Neuron (in vitro differentiated cells): ENCODE data around the gene SLC39A1.

Experiments used
- H2AFZ ChIP-seq: one replicate; pipeline ENCODE4 v1.6.1; 2013; ENCODE audit warnings: low read depth, mild to moderate bottlenecking, inconsistent platforms, low read length, moderate library complexity
- H3K27me3 ChIP-seq: one replicate; pipeline ENCODE4 v1.6.1; 2013; ENCODE audit warnings: low read length; ENCODE audit not compliant: insufficient read depth
- H3K36me3 ChIP-seq: one replicate; pipeline ENCODE4 v1.6.1; 2013; ENCODE audit warnings: low read length; ENCODE audit not compliant: insufficient read depth
- H3K4me1 ChIP-seq: one replicate; pipeline ENCODE4 v1.6.1; 2013; ENCODE audit warnings: low read length; ENCODE audit not compliant: insufficient read depth
- H3K4me3 ChIP-seq: 2 replicates; pipeline ENCODE4 v1.5.1; 2013; ENCODE audit warnings: mild to moderate bottlenecking, low read length, moderate library complexity
- H3K9me3 ChIP-seq: one replicate; pipeline ENCODE4 v1.6.1; 2013; ENCODE audit warnings: low read length

Gene SLC39A1

GRCh38 chr1:153968408-153968807 lies 5.1 kb upstream of the SLC39A1 start:
- Histone ChIP-seq H3K36me3 (peaks cover 3% of the 10 kb centered on the region), H3K4me3 (peak overlapping the region; percentile 86), H2AFZ (no peak overlapping the region)

DNA sequence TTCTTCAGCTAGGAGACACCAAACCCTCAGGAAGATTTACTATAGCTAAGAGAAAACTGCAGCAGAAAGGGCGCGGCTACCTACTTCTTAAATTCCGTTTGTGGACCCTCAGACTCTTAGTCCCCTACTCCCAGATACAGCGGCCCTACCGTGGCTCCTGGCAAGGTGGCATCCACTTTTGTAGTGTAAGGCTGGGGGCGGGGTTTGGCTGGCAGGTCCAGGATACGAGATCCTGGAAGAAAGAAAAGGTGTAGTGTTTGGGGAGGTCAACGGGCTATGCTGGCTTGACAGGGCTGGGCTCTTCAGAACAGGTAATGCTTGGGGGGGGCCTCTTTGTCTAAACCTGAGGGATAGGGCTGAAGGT lies 4.6 kb upstream of the SLC39A1 start:
- H3K27me3 ChIP-seq, result no peaks in the 10 kb centered on the region
- H3K36me3 ChIP-seq, result no peaks in the 10 kb centered on the region
- H2AFZ ChIP-seq, result no peak overlapping the region
- H3K4me1 ChIP-seq, result peaks cover 25% of the 10 kb centered on the region
- peak overlapping the region; percentile 86 for H3K4me3 ChIP-seq
- H3K9me3 ChIP-seq, result no peaks in the 10 kb centered on the region

More at GRCh38 chr1:153968408-153968807, 5.1 kb upstream of the SLC39A1 start:
- no peaks in the 10 kb centered on the region for H3K27me3 ChIP-seq
- H3K4me1 ChIP-seq, result peaks cover 24% of the 10 kb centered on the region
- H3K9me3 ChIP-seq, result no peaks in the 10 kb centered on the region

GRCh38 chr1:153967107-153967999 lies 4.0 kb upstream of the SLC39A1 start, which contains the start of gene CREB3L4:
TSS of gene CREB3L4 (plus strand) at chr1:153967902. CDS start at chr1:153968526, 624 bp downstream.
- peak within 1 kb of the TSS; percentile 86 for H3K4me3 ChIP-seq
- no peaks in the 10 kb centered on the region for H3K27me3 ChIP-seq
- H3K9me3 ChIP-seq, result no peaks in the 10 kb centered on the region
- peaks cover 31% of the 10 kb centered on the region for H3K4me1 ChIP-seq
- H3K36me3 ChIP-seq, result no peaks in the 10 kb centered on the region
- H2AFZ ChIP-seq, result no peak within 1 kb of the TSS

- H2AFZ ChIP-seq, result no peak overlapping the region
- H3K4me1 ChIP-seq, result peaks cover 39% of the 10 kb centered on the region
- no peaks in the 10 kb centered on the region for H3K9me3 ChIP-seq
- no peaks in the 10 kb centered on the region for H3K27me3 ChIP-seq
- H3K36me3 ChIP-seq, result peaks cover 20% of the 10 kb centered on the region
- H3K4me3 ChIP-seq, result peak overlapping the region; percentile 66
These were observed 554 bp upstream of the SLC39A1 start for GRCh38 chr1:153963850-153964331.

- no peaks in the 10 kb centered on the region for H3K9me3 ChIP-seq
- H3K36me3 ChIP-seq, result peaks cover 20% of the 10 kb centered on the region
- peak overlapping the region; percentile 66 for H3K4me3 ChIP-seq
- no peaks in the 10 kb centered on the region for H3K27me3 ChIP-seq
- no peak overlapping the region for H2AFZ ChIP-seq
- peaks cover 34% of the 10 kb centered on the region for H3K4me1 ChIP-seq
These were observed 978 bp downstream of the SLC39A1 start for GRCh38 chr1:153962088-153963029.

DNA sequence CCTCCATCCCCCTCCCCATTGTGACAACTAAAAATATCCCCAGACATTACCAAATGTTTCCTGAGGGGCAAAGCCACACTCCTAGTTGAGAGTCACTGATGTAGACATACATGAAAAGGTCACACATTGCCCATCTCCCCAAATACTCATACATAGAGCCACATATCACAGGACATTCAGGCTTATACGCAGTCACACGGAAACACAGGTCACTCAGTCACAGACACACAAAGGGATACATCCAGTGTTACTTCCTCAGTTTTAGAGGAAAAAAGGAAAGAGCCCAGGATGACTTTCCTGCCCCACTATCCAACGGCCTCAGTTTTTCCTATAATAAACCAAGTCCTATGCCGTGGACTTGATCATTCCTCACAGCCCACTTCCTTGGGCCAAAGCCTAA lies 1.9 kb downstream of the SLC39A1 start:
- Histone ChIP-seq H3K9me3 (no peaks in the 10 kb centered on the region), H3K27me3 (no peaks in the 10 kb centered on the region), H2AFZ (no peak overlapping the region), H3K4me1 (peaks cover 39% of the 10 kb centered on the region), H3K36me3 (peaks cover 20% of the 10 kb centered on the region), H3K4me3 (peak overlapping the region; percentile 66)

DNA sequence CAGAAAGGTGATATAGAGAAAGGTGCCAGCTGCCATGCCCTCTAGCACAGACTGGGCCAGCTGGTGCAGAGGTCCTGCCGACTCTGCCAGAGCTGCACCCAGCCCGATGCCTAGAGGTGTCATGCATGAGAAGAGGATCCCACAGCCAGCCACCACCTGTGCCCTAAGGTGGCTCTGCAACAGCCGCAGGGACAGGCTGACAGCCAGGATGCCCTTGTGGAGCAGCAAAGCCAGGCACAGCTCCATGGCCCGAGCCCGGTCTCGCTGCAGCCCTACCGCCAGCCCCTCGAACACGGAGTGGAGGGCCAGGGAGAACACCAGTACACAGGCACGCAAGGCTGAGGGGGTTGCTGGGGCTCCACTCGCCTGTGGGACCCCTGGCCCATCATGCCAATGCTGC lies 3.1 kb downstream of the SLC39A1 start:
- H3K9me3 ChIP-seq, result no peaks in the 10 kb centered on the region
- no peak overlapping the region for H2AFZ ChIP-seq
- no peak overlapping the region for H3K4me3 ChIP-seq
- peaks cover 20% of the 10 kb centered on the region for H3K36me3 ChIP-seq
- no peaks in the 10 kb centered on the region for H3K27me3 ChIP-seq
- peaks cover 39% of the 10 kb centered on the region for H3K4me1 ChIP-seq

- Histone ChIP-seq H3K9me3 (no peaks in the 10 kb centered on the region), H3K4me1 (peaks cover 38% of the 10 kb centered on the region), H3K27me3 (no peaks in the 10 kb centered on the region), H2AFZ (no peak overlapping the region), H3K36me3 (peaks cover 23% of the 10 kb centered on the region), H3K4me3 (no peak overlapping the region)
These were observed 3.9 kb downstream of the SLC39A1 start for GRCh38 chr1:153959454-153959853.

- Histone ChIP-seq H3K27me3 (no peaks in the 10 kb centered on the region), H3K36me3 (peaks cover 27% of the 10 kb centered on the region), H3K9me3 (no peaks in the 10 kb centered on the region), H3K4me1 (peaks cover 37% of the 10 kb centered on the region), H2AFZ (no peak overlapping the region), H3K4me3 (peak overlapping the region; percentile 76)
These were observed 4.4 kb downstream of the SLC39A1 start for GRCh38 chr1:153958961-153959260.

DNA sequence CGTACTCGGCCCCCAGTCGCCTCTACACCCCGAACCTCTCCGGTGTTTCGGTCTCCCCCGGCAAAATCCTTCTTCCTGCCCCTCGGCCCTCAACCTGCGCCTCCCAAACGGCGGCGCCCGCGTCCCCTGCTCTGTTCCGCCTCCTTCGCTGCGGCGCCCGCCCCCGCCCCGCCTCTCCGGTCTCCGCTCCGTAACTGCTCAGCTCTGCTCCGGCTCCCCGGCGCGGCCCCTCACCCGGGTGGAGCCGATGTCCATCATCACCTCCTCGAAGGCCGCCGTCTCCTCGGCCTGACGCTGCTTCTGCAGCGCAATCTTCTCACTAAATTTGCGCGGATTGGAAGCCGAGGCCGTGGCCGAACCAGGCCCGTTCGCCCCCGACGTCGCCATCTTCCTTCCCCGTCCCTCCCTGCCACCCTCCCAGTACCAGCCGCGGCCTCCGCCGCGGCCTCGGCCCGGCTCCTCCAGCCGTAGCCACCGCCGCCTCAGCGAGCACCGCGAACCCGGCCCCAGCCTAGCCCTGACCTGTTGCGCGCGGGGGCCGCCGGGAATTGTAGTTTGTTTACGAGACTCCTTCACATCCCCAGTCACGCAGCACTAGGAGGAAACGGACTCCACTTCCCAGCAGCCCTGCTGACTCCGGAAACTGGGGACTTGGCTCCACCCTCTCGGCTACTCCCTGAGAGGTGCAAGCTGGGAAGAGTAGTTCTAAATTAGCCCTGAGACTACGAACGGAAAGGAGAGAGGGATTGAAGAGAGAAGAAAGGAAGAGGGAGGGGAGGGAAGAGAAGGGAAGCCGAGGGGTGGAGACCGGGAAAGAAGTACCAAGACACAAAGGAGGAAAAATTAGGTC lies 5.0 kb downstream of the SLC39A1 start, which contains the start of gene CRTC2:
TSS of gene CRTC2 (minus strand) at position 502 of the 850 bp plus-strand sequence. CDS start at position 387, 115 bp downstream.
- no peaks in the 10 kb centered on the region for H3K9me3 ChIP-seq
- H3K27me3 ChIP-seq, result no peaks in the 10 kb centered on the region
- H3K36me3 ChIP-seq, result peaks cover 33% of the 10 kb centered on the region
- peaks cover 37% of the 10 kb centered on the region for H3K4me1 ChIP-seq
- peak within 1 kb of the TSS; percentile 76 for H3K4me3 ChIP-seq
- H2AFZ ChIP-seq, result peak within 1 kb of the TSS; percentile 52

DNA sequence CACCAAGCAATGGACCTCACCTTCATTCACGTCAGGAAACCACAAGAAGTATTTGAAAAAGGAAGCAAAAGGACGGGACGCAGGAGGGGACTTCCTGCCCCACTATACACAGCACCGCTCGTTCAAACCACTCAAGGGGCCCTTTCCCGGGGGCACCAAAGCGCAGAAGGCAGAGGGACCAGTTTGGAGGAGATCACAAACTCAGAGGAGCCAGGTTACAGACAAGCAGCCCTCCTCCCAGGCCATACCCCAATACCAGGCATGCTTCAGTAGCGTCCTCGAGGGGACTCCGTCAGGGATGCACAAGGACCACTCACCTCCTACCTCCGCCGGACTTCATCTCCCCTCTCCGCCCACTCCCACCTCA lies 5.6 kb downstream of the SLC39A1 start:
- H3K36me3 ChIP-seq, result peaks cover 33% of the 10 kb centered on the region
- no peaks in the 10 kb centered on the region for H3K9me3 ChIP-seq
- H3K4me3 ChIP-seq, result peak overlapping the region; percentile 76
- H2AFZ ChIP-seq, result peak overlapping the region; percentile 52
- no peaks in the 10 kb centered on the region for H3K27me3 ChIP-seq
- peaks cover 34% of the 10 kb centered on the region for H3K4me1 ChIP-seq

DNA sequence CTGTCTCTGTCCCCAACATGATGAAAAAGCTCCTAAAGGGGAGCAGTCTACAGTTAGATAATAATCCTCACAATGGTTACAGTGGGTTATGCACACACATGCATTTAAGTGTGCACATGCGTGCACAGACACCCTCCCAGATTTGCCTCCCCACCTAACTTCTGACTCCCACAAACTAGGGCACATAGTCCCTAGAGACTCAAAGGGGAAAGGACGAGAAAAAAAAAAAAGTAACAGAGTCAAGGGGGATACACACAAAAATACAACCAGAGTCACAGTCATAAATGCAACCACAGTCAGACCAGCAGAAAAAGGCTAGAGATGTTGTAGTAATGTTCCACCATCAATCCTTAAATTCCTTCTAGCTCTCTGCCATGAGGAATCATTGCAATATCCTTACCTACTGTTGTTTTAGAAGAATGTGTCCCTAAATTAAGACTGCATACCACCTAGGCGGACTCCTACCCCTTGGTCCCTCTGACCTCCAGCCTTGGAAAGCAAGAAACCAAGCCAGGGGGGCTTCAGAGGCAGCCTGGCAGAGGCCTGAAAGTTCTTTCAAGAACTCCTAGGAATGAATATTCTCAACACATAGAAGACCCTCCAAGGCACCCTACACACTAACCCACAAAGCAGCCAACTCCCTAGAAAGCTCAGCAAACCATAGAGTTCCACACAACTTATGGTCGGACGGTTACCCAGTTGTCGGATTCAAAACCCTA lies 6.2 kb downstream of the SLC39A1 start:
- no peaks in the 10 kb centered on the region for H3K9me3 ChIP-seq
- H3K27me3 ChIP-seq, result no peaks in the 10 kb centered on the region
- H2AFZ ChIP-seq, result no peak overlapping the region
- H3K36me3 ChIP-seq, result peaks cover 39% of the 10 kb centered on the region
- peak overlapping the region; percentile 76 for H3K4me3 ChIP-seq
- H3K4me1 ChIP-seq, result peaks cover 29% of the 10 kb centered on the region
